ENCODE results near the gene PIP5K1A. TPM values are rescaled to one million over a fixed set of nuclear protein-coding genes. Genes with fewer than 3 reads are reported as not detected.

PIP5K1A gene, protein sequence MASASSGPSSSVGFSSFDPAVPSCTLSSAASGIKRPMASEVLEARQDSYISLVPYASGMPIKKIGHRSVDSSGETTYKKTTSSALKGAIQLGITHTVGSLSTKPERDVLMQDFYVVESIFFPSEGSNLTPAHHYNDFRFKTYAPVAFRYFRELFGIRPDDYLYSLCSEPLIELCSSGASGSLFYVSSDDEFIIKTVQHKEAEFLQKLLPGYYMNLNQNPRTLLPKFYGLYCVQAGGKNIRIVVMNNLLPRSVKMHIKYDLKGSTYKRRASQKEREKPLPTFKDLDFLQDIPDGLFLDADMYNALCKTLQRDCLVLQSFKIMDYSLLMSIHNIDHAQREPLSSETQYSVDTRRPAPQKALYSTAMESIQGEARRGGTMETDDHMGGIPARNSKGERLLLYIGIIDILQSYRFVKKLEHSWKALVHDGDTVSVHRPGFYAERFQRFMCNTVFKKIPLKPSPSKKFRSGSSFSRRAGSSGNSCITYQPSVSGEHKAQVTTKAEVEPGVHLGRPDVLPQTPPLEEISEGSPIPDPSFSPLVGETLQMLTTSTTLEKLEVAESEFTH
- total RNA-seq, result 10 to 100 TPM; 37.2 to 94.3 (median 70.6) TPM

DNA sequence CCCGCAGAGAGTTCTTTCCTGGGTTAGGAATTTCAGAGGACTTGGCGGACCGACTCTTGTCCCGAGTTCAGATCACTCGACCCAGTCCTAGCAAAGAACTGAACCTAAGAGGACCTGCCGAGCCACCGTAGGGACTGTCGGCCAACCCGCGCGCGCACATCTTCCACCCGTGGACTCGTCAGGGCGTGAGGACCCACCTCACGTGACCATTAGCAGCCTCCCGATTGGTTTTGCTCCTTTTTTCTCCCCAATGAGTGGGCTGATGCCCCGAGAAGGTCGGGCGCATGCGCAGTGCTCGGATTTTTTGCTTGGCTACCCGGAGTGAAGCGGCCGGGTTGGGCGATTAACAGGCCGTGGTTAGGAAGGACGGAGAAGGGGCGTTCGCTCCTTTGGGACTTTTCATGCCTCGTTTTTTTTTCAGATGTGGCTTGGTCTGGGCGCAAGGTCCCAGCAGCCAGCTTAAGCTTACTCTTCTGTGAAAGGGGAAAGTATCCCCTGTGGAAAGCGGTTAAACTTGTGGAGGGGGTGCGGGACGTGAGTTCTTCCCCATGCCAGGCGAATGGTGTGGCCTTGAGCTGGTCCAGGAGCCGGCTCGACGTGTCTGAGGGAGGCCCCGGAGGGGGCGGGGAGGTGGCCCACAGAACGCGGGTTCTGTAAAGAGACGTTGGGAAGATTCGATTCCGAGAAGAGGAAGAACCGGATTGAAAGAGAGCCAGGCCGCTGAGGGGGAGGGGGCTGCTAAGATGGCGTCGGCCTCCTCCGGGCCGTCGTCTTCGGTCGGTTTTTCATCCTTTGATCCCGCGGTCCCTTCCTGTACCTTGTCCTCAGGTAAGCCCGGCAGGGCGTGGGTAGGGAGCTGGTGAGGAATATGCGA is at the start of gene PIP5K1A:
PIP5K1A (plus strand) TSS at position 299 of the 874 bp plus-strand sequence; CDS start at position 744, 445 bp downstream.
- Histone ChIP-seq H3K4me1 (peaks cover 36 to 57% (median 44%) of the 10 kb centered on the region in 4 donors), H3K27me3 (no peaks in the 10 kb centered on the region), H3K27ac (peak within 1 kb of the TSS; percentile 90 to 93 (median 92)), H3K36me3 (peaks cover 3 to 13% (median 8%) of the 10 kb centered on the region in 4 donors), H3K9me3 (no peaks in the 10 kb centered on the region), H3K4me3 (peak within 1 kb of the TSS; percentile 63 to 87 (median 73))
- WGBS, 2 donors, result 0 to 1% methylated on average over 47 to 60 of the region's 60 CpGs
- peak in 3 of 4 donors; percentile 72 to 88 (median 87) for TF ChIP-seq POLR2A (IDR thresholded peaks at IDR 0.05)
- TF ChIP-seq, protein P1, sequence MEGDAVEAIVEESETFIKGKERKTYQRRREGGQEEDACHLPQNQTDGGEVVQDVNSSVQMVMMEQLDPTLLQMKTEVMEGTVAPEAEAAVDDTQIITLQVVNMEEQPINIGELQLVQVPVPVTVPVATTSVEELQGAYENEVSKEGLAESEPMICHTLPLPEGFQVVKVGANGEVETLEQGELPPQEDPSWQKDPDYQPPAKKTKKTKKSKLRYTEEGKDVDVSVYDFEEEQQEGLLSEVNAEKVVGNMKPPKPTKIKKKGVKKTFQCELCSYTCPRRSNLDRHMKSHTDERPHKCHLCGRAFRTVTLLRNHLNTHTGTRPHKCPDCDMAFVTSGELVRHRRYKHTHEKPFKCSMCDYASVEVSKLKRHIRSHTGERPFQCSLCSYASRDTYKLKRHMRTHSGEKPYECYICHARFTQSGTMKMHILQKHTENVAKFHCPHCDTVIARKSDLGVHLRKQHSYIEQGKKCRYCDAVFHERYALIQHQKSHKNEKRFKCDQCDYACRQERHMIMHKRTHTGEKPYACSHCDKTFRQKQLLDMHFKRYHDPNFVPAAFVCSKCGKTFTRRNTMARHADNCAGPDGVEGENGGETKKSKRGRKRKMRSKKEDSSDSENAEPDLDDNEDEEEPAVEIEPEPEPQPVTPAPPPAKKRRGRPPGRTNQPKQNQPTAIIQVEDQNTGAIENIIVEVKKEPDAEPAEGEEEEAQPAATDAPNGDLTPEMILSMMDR (IDR thresholded peaks at IDR 0.05), result peak in 1 of 6 experiments; percentile 25
- TF ChIP-seq EP300 (IDR thresholded peaks at IDR 0.05), result no peak
- TF ChIP-seq POLR2AphosphoS5 (IDR thresholded peaks at IDR 0.05), result peak; percentile 91 to 92
- ATAC-seq (ENCODE audit: low FRiP score in 2 of 2), result peak; percentile 95
- DNase-seq, result peak; percentile 97 to 99

- no peaks in the 10 kb centered on the region for H3K27me3 ChIP-seq
- H3K36me3 ChIP-seq, result peaks cover 9 to 33% (median 20%) of the 10 kb centered on the region in 4 donors
- DNase-seq (peak in 1 of 2 donors; percentile 76), ATAC-seq (ENCODE audit: low FRiP score in 2 of 2) (peak; percentile 81 to 87)
- H3K4me1 ChIP-seq, result peaks cover 5 to 23% (median 11%) of the 10 kb centered on the region in 4 donors
- H3K27ac ChIP-seq, result peak within 1 kb of the TSS; percentile 66 to 81 (median 74)
- TF ChIP-seq POLR2A (IDR thresholded peaks at IDR 0.05) (peak in 1 of 4 donors; percentile 32), POLR2AphosphoS5 (IDR thresholded peaks at IDR 0.05) (no peak)
- TF ChIP-seq, protein P1 (IDR thresholded peaks at IDR 0.05), result no peak
- H3K4me3 ChIP-seq, result peak within 1 kb of the TSS; percentile 14 to 50 (median 44)
- H3K9me3 ChIP-seq, result no peaks in the 10 kb centered on the region
- WGBS, 2 donors, result 55 to 73% methylated on average over 4 of the region's 4 CpGs
Measured at GRCh38 chr1:151156515-151156819, 41.9 kb upstream of the PIP5K1A start, which contains the start of gene TNFAIP8L2. Gene TNFAIP8L2 (plus strand): TSS chr1:151156649. CDS start chr1:151158698, 2,049 bp downstream.

DNA sequence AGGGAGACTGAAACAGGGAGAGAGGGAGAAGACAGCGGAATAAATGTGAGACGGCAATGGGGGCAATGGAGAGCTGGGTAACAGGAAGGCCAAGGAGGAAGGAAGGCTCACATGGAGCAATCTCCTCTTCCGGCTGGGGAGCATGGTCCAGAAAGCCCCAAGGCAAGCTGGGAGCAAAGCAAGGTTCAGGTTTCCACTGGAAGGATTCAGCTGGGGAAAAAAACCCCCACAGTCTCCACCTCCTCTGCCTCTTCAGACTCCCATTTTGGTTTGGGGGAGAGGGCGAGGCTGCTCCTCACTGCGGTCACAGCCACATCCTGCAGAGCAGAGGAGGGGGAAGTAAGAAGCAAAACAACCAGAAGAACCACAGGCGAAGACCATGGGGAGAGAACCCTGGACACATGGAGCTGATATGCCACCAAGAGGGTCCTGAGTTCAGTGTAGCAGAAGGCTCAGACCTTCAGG is 41.3 kb upstream of the PIP5K1A start:
- Histone ChIP-seq H3K4me1 (peaks cover 5 to 23% (median 11%) of the 10 kb centered on the region in 4 donors), H3K4me3 (peak overlapping the region; percentile 14 to 50 (median 44)), H3K36me3 (peaks cover 9 to 38% (median 21%) of the 10 kb centered on the region in 4 donors), H3K27me3 (no peaks in the 10 kb centered on the region), H3K9me3 (no peaks in the 10 kb centered on the region), H3K27ac (peak overlapping the region; percentile 66 to 81 (median 74))
- no peak for TF ChIP-seq EP300 (IDR thresholded peaks at IDR 0.05)
- peak in 1 of 2 donors; percentile 22 for TF ChIP-seq POLR2AphosphoS5 (IDR thresholded peaks at IDR 0.05)
- DNase-seq (peak in 1 of 2 donors; percentile 45), ATAC-seq (ENCODE audit: low FRiP score in 2 of 2) (peak; percentile 48 to 66)
- WGBS, 2 donors, result 69 to 72% methylated on average over 6 of the region's 6 CpGs

GRCh38 chr1:151158326-151158725 is 40.0 kb upstream of the PIP5K1A start:
- ATAC-seq (ENCODE audit: low FRiP score in 2 of 2) (no peak), DNase-seq (no peak)
- Histone ChIP-seq H3K36me3 (peaks cover 9 to 38% (median 21%) of the 10 kb centered on the region in 4 donors), H3K27ac (peak overlapping the region; percentile 5 to 80 (median 66)), H3K27me3 (no peaks in the 10 kb centered on the region), H3K4me3 (peak overlapping the region in 1 of 4 donors; percentile 50), H3K4me1 (peaks cover 5 to 26% (median 11%) of the 10 kb centered on the region in 4 donors), H3K9me3 (no peaks in the 10 kb centered on the region)
- TF ChIP-seq EP300 (IDR thresholded peaks at IDR 0.05), result no peak
- TF ChIP-seq POLR2A (IDR thresholded peaks at IDR 0.05), result no peak
- TF ChIP-seq, protein P1 (IDR thresholded peaks at IDR 0.05), result no peak
- no peak for TF ChIP-seq POLR2AphosphoS5 (IDR thresholded peaks at IDR 0.05)
- 72 to 80% methylated on average over 5 of the region's 5 CpGs for WGBS, 2 donors
